ENCODE data around the gene LRMDA. TPM values are rescaled to one million over a fixed set of nuclear protein-coding genes. Genes with fewer than 3 reads are reported as not detected.

Gene LRMDA
- total and polyA plus RNA-seq, 2 of the 8 experiments (the other 6 are each of a cell fraction or from before 2014, with no cell fraction given): 0.86 to 2.8 TPM

DNA sequence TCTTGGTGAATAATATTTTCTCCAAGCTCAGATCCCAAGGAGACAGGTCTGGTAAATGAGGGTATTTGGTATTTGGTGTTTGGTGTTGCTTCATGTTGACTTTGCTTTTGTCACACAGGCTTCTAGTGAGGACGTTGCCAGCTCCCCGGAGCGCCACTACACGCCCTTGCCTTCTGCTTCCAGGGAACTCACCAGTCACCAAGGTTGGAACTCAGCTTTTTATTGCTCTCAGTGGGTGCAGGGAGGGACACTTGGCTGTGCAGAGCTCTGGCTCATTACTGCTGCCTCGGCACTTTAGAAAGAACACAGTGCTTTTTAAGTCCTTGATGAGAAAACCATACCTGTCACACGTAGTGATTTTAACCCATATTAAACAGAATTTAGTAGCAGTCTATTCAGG lies 892.9 kb downstream of the LRMDA start:
- no peak overlapping the region for H3K27ac ChIP-seq (ENCODE audit: low read depth, low read length)
- H3K23ac ChIP-seq (ENCODE audit: insufficient read length): no peak overlapping the region
- no peak overlapping the region for H2BK15ac ChIP-seq (ENCODE audit: low read length)
- H3K4me3 ChIP-seq (ENCODE audit: extremely low read depth in 1 of 4, insufficient read depth in 2 of 4, low read depth in 3 of 4, low read length in 4 of 4): no peak overlapping the region
- DNase-seq (ENCODE audit: low read depth in 1 of 2, low spot score in 2 of 2) (no peak), FAIRE-seq (no peak)
- H4K5ac ChIP-seq (ENCODE audit: insufficient read length, low read depth, low read length): no peak overlapping the region
- H2BK5ac ChIP-seq (ENCODE audit: low read depth, low read length): no peak overlapping the region
- no peak overlapping the region for H2BK20ac ChIP-seq (ENCODE audit: low read length)
- H3K27me3 ChIP-seq (replicated peaks in 1 of 4; ENCODE audit: control insufficient read depth in 3 of 4, extremely low read depth in 1 of 4, insufficient read depth in 3 of 4, low read length in 3 of 4): no peaks in the 10 kb centered on the region
- no peak overlapping the region for H3K56ac ChIP-seq (replicated peaks; ENCODE audit: insufficient read length, low read depth, low read length)
- 90% methylated on average over 6 of the region's 6 CpGs; no CpG with 5 or more reads in 1 of the 2 experiments for WGBS, 2 experiments (ENCODE audit: extremely low coverage in 1 of 2, insufficient coverage in 1 of 2, insufficient read length in 1 of 2, insufficient replicate concordance in 2 of 2, low coverage in 1 of 2, low lambda C conversion rate in 2 of 2, missing lambda C conversion rate in 1 of 2)
- no peaks in the 10 kb centered on the region for H3K4me1 ChIP-seq (replicated peaks in 1 of 4; ENCODE audit: control insufficient read depth in 3 of 4, insufficient read depth in 4 of 4, low read length in 3 of 4)
- H3K23me2 ChIP-seq (ENCODE audit: low read depth, low read length): no peaks in the 10 kb centered on the region
- H4K20me1 ChIP-seq (replicated peaks in 1 of 2; ENCODE audit: control insufficient read depth in 1 of 2, insufficient read depth in 2 of 2, low read length in 2 of 2): no peaks in the 10 kb centered on the region
- no peak overlapping the region for H3K14ac ChIP-seq (ENCODE audit: insufficient read length)
- no peaks in the 10 kb centered on the region for H3K79me2 ChIP-seq (ENCODE audit: control insufficient read depth in 1 of 2, insufficient read depth in 2 of 2, low read length in 2 of 2)
- no peak overlapping the region for H4K8ac ChIP-seq (ENCODE audit: extremely low read depth, insufficient read depth, low read length)
- H2BK12ac ChIP-seq (ENCODE audit: low read depth, low read length): no peak overlapping the region
- no peak overlapping the region for H2AFZ ChIP-seq (ENCODE audit: low read length)
- ChIA-PET CTCF (ENCODE audit: partially characterized antibody) (interaction anchor here (0.7 to 1.8 kb wide), 5 partner anchors 9 to 222 kb away, joined by 3 to 10 read pairs (median 3); no protein-coding TSS in a partner anchor), POLR2A (ENCODE audit: partially characterized antibody) (no interaction called here)
- H3K4ac ChIP-seq (replicated peaks; ENCODE audit: insufficient read length, low read depth, low read length): no peak overlapping the region
- H2BK120ac ChIP-seq (replicated peaks; ENCODE audit: low read depth, low read length): no peak overlapping the region
- no peak overlapping the region for H3K18ac ChIP-seq (ENCODE audit: extremely low read depth, low read length)
- H3K4me2 ChIP-seq (ENCODE audit: insufficient read depth in 1 of 2, low read depth in 2 of 2, low read length in 2 of 2): no peak overlapping the region
- no peak overlapping the region for H3K9ac ChIP-seq (replicated peaks in 1 of 4; ENCODE audit: extremely low read depth in 1 of 4, low read depth in 3 of 4, low read length in 3 of 4)
- no peak overlapping the region for H2AK5ac ChIP-seq (ENCODE audit: low read depth, low read length)
- H3K36me3 ChIP-seq (ENCODE audit: control insufficient read depth in 2 of 4, insufficient read depth in 4 of 4, low read length in 3 of 4): no peaks in the 10 kb centered on the region
- H4K91ac ChIP-seq (replicated peaks; ENCODE audit: insufficient read length, low read length): no peak overlapping the region
- H3K79me1 ChIP-seq (ENCODE audit: low read depth, low read length): no peaks in the 10 kb centered on the region
- no peak for TF ChIP-seq POLR2A (IDR thresholded peaks at IDR 0.05; ENCODE audit: control extremely low read depth in 1 of 2, low read depth in 2 of 2, low read length in 2 of 2)
- H3K9me3 ChIP-seq (ENCODE audit: insufficient read depth in 2 of 2, low read depth in 1 of 2, low read length in 1 of 2): no peaks in the 10 kb centered on the region
